SKM-1 treated with dmso at 0.1 percent for 144 hours (cell line): ENCODE measurements around the gene ARHGEF16.

ENCODE experiments used
- DNase-seq: peaks from one replicate; lab custom pipeline; 2025; ENCODE audit not compliant: unreplicated experiment; lab: John Stamatoyannopoulos, UW

Gene ARHGEF16

DNA sequence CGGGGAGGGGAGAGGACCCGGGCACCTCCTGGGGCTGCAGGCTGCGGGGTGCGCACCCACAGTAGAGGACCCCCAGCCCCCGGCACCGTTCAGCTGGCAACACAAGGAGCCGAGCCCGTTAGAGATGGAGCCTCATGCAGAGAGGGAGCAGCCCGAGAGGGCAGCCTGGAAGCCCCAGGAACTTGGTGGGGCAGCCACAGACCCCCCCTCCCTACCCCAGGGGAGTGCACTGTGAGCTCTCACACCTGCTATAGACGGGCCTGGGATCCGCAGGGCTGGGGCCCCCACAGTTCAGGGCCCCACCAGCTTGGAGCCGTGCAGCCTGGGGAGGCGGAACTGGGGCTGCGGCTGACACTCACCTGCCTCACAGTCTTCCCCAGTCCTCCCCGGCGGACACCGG is 47.0 kb downstream of the ARHGEF16 start:
- DNase-seq: no peak

DNA sequence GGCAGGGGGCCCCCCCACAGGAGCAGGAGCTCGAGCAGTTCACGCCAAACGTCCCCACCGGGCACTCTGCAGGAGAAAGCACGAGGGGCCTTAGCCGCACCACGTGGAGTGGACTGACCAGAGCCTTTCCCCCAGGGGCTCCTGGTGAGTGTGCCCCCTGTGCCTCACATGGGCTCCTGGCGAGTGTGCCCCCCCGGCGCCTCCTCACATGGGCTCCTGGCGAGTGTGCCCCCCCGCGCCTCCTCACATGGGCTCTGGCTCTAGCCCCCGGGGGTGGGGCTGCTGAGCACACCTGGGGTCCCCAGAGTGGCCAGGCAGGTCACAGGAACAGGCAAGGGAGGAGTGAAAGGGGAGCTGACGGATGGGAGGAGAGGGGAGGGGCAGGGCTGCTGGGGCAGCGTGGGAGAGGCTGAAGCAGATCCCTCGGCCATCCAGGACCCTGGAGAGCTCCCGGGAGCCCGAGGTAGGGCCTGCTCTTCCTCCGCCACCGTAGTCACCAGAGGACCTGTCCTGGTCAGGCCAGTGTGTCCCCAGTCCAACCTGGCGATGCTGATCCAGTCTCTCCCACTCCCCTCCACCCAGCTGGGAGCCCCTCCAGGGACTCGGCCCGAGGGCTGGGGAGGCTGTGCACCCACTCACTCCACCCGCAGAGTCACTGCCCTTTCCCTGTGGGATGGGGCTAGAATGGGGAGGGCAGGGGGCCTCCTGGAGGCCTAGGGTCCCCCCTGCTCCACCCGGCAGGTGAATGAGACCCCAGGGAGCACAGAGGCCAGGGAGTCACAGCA is 47.6 kb downstream of the ARHGEF16 start:
- no peak for DNase-seq

DNA sequence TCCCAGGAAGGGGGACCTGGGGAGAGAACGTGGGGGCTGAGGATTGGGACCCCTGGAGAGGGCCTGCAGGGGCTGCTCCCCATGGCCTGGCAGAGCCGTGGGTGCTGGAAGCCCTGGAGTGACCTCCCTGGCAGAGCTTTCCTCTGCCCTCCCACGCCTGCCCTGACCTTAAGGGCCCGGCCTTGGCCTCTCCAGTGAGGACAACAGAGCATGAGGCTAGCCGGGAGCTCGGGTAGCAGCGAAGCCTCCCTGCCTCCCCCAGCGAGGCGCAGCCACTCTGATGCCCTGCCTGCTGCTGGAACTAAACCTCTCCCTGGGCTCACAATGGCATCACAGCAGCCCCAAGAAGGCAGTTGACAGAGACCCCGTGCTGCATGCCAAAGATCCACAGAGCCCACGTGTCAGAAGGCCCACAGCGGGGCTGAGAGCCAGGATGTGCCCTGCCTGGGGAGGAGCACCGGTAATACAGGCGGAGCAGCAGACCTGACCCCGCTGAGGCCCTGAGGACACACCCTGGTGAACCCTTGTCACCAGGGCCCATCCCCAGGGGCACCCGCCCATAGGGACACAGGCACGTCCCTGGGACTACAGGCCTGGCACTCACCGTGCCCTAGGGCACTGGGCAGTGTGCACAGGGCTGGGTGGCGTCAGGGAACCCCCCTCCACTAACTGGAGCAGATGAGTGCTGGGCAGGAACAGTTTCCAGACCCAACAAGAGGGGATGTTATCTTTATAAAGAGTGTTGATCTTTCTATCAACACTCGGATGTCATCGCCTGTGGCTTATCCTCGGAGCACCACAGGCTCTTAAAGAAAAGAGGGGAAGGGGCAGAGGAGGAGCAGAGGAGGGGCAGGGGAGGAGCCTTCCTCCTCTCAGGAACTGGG is 48.4 kb downstream of the ARHGEF16 start:
- DNase-seq: no peak

DNA sequence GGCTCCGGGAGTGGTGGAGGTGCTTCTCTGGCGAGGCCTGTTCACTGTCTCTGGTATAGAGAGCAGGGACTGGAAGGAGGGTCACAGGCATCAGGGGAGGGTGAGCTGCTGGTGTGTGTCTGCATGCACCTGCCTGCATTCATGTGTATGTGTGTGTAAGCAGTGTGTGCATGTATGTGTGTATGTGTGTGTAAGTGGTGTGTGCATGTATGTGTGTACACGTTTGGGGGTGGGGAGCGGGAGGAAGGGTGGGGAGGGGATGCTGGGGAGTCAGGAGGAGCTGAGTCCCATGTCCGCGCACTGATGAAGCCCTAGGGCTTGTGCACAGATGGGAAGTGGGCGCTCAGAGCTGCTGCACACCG is 49.0 kb downstream of the ARHGEF16 start:
- no peak for DNase-seq

DNA sequence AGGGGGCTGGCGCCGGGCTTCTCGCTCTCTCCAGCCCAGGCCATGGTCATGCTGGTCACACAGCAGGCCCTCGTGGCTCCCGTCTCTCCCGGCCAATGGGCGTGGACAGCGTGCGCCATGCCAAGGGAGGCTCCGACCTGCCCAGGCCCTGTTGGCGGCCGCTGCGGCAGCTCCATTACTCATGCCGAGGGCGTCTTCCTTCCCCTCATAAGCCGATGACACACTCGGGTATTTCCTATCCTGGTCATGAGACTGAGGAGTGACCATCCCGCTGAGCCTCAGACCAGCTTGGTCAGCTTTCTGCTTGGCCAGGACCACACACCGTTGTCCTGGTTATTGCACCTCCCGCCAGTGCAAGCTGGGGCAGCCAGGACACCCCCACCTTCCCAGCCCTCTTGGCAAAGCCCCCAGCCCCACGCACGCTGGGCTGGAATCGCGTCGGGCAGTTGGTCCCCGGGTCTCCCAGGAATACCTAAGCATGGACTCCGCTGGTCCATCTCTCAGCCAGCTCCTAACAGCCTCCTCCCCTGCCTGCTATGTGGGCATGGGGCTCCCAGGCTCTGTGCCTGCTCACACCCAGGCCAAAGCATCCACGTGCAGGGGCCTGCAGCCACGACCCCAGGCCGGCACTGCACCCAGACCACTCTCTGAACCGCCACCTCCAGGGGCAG is 49.8 kb downstream of the ARHGEF16 start:
- no peak for DNase-seq

DNA sequence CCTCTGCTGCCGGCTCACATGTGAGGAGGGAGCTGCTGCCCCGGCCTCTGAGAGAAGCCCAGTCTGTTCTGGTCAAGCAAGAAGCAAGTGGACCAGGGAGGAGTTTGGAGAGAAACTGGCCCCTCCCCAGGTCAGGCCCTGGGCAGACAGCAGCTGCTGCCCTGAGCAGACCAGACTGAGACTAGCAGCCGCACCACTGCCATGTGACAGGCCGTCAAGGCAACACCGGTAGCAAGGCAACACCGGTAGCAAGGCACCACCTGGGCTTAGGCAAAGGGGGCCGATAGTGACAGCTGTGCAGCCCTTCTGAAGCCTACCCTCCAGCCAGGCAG is 50.3 kb downstream of the ARHGEF16 start:
- DNase-seq: no peak

DNA sequence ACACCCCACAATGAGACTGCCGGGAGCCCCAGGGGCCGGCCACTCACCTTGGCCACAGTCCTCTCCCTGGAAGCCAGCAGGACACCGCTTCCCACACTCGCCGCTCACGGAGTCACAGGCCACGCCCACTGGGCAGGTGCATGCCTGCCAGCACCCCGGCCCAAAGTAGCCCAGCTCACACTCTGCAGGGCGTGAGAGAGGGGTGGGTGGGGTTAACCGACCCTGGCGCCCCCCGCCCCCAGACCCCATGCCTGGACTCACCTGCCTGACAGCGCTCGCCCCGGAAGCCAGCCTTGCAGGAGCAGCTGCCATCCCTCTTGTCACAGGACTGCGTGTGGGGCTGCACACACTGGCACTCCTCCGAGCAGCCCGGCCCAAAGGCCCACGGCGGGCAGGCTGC is 50.7 kb downstream of the ARHGEF16 start:
- no peak for DNase-seq

DNA sequence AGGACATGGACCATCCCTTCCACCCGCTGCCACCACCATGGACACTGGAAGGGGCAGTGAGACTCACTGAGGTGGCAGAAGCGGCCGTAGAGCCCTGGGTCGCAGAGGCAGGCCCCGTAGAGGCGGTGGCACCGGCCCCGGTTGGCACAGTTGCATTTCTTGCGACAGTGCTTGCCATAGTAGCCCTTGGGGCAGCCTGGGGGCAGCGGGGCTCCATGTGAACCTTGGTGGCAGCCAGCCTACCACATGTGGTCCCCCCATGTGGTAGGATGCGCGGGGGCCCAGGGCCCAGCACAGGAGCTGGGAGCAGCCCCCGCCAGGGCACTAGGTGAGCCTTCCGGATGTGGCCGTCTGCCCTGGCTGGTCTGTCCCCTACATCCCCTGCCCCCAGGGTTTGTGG is 51.6 kb downstream of the ARHGEF16 start:
- DNase-seq: no peak

DNA sequence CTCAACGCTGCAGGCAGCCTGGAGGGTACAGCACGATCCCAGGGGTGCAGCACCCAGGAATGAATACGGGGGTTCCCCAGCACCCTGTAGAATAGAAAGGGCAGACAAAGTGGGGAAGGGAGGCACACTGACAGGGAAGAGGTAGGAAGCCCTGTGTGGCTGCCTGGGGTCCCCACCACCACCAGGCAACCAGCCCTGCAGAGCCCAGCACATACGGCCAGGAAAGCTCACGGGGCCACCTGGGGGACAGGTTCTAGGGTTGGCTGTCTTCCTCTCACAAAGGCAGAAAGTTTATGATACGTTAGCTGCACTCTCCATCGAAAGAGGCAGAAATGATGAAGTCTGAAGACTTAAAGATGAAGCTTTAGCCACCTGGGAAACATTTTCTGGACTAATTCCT is 52.5 kb downstream of the ARHGEF16 start:
- DNase-seq: no peak

DNA sequence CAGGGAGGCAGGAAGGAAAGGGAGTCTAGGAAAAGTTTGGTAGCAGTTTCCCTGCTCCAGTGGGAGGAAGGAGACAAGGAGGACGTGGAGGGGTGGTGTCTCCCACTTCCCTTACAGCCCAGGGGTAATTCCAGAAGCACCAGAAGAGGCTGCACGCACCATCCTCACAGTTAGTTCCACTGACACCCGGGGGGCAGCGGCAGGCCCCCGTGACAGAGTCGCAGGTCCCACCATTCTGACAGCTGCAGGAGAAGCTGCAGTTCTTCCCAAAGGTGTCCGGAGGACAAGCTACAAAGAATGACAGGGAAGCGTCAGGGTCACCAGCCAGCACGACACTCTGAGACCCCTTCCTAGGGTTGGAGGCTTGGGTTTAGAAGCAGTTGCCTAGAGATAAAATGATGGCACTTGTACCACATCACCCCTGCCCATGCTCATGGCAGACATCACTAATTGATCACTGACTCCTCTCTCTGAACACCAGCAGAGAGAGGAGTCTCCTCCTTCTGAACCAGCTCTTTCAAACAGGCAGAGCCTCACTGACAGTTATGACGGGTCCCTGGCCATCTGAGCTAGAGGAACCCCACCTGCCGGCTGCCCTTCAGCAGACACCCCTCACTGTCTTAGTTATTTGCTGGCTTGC is 53.3 kb downstream of the ARHGEF16 start:
- DNase-seq: no peak

DNA sequence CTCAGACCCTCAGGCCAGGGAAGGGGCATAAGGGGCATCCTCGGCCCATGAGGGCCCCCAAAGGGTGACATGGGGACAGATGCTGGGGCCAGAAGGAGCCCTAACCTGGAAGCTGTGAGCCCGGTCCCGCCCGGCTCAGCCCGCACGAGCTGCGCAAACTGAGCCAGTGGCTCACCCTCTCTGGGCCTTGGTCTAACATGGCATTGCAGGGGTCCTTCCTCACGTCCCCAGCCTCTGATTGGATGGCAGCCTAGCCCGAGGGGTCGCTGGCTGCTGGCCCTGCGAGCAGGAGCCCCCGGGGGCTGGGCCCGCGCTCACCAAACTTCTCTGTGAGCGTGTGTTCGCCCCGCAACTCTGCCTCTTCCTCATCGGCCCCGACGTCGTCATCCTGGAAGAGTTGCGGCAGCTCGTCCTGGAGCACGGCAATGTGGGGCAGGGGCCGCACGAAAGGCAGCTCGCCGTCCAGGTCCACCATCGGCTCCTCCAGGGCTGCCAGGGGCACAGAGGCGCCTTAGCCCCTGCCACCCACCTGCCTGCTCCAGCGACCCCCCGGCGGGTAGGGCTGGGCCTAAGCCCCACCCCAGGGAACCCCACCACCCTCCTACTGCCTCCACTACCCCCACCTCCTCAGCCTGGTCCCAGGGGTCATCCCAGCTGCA is 54.4 kb downstream of the ARHGEF16 start:
- no peak for DNase-seq

DNA sequence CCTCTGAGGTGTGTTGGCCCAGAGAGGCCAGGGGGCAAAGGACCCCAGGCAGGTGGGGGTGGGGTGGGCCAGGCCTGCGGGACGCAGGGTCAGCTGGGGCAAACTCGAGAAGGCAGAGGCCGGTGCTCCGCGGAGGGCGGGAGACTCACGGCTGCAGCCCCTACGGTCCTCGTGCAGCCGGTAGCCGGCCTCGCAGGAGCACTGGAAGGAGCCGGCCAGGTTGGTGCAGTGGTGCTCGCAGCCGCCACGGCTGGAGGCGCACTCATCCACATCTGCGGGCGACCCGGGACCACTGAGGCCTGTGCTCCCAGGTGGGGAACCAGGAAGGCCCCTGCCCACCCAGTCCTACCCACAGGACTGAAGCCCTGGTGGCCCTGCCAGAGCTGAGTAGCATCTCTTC is 55.3 kb downstream of the ARHGEF16 start:
- no peak for DNase-seq

DNA sequence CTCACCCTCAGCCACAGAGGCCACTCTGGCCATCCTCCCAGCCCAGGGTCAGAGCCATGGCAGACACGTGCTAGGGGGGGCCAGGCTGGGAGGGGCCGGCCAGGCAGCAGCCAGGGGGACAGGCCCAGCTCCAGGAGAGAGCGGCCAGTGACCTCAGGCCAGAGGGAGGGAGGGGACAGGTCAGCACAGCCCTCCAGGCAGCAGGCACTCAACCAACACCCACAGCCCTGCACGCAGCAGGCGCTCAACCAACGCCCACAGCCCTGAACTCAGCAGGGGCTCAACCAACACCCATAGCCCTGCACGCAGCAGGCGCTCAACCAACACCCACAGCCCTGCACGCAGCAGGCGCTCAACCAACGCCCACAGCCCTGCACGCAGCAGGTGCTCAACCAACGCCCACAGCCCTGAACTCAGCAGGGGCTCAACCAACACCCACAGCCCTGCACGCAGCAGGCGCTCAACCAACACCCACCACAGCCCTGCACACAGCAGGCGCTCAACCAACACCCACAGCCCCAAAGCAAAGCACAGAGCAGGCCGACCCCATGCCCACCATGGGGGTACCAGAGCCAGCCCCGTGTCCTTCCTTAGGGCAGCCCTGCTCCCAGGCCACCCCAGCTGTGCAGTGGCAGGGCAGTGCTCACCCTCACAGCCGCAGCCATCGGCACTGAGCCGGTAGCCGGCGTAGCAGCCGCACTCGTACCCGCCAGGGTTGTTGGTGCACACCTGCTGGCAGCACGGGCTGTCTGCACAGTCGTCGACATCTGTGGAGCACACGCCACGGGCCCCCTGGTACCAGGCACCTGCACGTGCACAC is 55.9 kb downstream of the ARHGEF16 start:
- no peak for DNase-seq

DNA sequence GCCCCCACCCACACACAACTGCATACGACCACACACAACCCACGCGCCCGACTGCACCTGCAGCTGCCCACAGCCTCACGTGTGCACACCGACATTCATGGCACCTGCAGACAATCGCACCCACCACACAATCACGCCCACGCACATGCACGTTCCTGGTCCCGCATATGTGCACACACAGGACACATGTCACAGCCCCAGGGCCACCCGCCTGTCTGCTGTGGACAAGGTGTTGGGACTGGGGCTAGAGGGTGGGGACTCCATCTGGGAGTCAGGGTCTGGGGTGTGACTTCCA is 56.4 kb downstream of the ARHGEF16 start:
- DNase-seq: no peak

DNA sequence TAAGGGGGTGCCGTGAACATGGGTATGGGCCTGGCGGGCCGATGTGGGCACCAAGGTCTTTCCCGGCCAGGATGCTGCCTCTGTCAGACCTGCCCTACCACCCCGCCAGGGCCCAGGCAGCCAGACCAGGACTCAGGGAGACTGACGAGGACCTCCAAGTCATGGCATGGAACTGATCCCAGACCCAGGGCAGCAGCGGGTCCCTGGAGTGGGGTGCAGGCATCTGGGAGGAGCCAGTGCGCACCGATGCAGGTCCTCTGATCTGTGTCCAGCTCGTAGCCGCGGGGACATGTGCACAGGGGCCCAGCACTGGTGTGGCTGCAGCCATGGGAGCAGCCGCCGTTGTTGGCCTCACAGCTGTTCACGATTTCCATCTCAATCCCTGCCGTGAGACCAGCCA is 56.8 kb downstream of the ARHGEF16 start:
- DNase-seq: no peak

DNA sequence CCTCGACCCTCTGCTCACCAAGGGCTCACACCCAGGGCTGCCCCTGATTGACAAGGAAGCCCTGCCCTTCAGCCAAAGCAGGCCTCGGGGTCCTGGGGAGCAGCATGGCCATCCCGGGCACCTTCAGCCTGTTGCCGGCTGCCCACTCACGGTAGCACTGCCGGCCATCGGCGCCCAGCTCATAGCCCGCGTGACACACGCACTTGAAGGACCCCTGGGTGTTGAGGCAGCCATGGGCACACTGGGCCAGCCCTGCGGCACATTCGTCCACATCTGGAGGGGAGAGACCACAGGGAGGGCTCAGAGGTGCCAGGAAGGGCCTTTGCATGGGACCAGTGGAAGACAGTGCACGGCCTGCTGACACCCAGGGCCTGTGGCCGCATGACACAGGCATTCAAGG is 57.4 kb downstream of the ARHGEF16 start:
- DNase-seq: no peak

DNA sequence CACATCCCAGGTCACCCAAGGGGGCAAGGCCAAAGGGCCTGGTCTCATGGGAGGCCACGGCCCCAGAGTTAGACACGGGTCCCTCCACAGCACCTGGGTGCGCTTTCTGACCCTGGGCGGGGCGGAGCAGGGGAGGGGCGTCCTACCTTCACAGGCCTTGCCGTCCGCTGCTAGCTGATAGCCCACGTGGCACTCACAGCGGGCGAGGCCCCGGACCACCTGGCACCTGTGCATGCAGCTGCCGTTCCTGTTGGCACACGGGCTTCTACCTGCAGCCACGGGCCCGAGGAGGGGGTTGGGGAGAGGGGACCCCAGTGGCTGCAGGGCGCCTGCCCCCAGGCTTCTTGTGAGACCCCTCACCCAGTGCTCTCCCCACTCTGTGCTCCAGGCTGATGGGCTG is 59.9 kb downstream of the ARHGEF16 start:
- no peak for DNase-seq

DNA sequence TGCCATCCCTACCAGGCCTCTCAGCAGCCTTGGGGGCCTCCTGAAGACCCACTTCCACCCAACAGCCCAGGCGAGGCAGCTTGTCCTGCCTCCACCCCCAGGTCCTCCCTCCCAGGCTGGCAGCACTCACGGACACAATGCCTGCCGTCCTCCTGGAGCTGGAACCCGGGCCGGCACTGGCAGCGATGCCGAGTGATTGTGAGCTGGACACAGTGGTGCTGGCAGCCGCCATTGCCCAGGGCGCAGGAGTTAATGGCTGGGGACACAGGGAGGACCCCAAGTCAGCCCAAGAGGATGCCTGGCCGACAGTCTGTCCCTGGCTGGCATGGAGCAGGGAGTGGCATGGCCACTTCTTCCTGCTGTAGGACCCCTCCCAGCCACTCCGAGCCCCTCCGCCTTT is 60.8 kb downstream of the ARHGEF16 start:
- no peak for DNase-seq

DNA sequence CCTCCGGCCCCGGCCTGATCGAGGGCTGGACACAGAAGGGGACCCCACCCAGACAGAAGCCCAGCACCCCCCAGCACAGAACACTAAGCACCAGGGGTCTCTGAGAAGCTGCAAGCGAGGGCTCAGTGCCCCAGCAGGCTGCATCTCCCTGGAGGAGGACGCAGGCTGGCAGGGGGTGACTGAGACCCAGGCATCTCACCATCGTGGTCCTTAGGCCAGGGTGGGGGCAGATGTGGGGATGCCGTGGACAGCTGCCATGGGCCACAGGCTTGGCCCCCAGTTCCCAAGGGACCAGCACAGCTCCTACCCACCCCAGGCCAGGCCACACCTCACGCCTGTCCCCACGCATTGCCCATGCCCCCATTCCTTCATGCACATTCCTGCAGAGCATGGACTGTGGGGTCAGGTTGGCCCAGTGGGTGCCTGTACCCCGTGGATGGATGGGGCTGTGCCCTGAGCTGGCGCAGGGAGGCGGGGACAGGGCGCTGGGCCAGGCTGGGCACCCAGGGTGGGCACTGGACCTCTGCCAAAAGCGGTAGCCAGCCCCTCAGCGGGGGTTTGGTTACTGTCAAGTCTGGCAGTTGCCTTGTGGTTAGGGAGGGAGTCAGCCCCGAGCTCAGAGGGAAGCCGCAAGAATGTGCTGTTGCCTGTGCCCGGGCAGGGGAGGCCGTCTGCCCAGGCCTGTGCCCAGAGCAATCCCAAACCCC is 61.5 kb downstream of the ARHGEF16 start:
- no peak for DNase-seq

DNA sequence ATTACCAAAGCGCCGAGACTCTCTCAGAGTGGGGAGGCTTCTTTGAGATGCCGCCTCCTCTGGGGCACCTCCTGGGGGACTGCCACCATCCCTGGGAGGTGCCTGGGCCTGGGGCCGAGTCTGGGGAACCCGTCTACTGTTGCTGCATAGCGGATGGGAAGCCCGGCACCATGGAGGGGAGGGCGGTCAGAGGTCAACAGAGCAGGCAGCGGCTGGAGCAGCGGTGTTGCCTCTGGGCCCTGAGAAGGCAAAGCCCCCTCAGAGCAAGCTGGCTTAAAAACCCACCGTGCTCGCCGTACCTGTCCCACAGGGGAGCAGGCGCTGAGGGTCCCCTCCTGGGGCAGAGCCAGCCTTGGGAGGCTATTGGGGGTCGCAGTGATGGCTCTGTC is 62.0 kb downstream of the ARHGEF16 start:
- DNase-seq: no peak
